HEK293 (cell line): ENCODE measurements around the gene SP2.

Experiments used
- MZF1 ChIP-seq: fragments of 450-650 bp; formaldehyde crosslinking; IDR thresholded peaks from 2 replicates; pipeline ENCODE4 v1.5.1; 2017; ENCODE audit warnings: missing biosample characterization, missing genetic modification characterization, borderline replicate concordance
- SETDB1 ChIP-seq: IDR thresholded peaks from one replicate; pipeline ENCODE4 v1.6.1; 2017; ENCODE audit warnings: mild to moderate bottlenecking, low read length, moderate library complexity, mixed read lengths; ENCODE audit not compliant: insufficient read length
- SP2 ChIP-seq: fragments of 450-650 bp; formaldehyde crosslinking; IDR thresholded peaks from 2 replicates; pipeline ENCODE4 v1.5.1; 2016; ENCODE audit warnings: missing biosample characterization, missing genetic modification characterization
- TCF7L2 ChIP-seq: IDR thresholded peaks from 2 replicates; pipeline ENCODE4 v1.6.1; 2011; ENCODE audit warnings: low read depth, mild to moderate bottlenecking, inconsistent platforms, low read length, moderate library complexity, borderline replicate concordance
- ZBTB8A ChIP-seq: fragments of 450-650 bp; formaldehyde crosslinking; IDR thresholded peaks from 2 replicates; pipeline ENCODE4 v1.5.1; 2016; ENCODE audit warnings: missing biosample characterization, missing genetic modification characterization
- ZFP37 ChIP-seq: fragments of 450-650 bp; formaldehyde crosslinking; IDR thresholded peaks from 2 replicates; pipeline ENCODE4 v1.5.1; 2016; ENCODE audit warnings: missing biosample characterization, missing genetic modification characterization
- ZNF174 ChIP-seq: fragments of 450-650 bp; formaldehyde crosslinking; IDR thresholded peaks from 2 replicates; pipeline ENCODE4 v1.5.0; 2017; ENCODE audit warnings: missing biosample characterization, mild to moderate bottlenecking, missing genetic modification characterization
- ZNF558 ChIP-seq: fragments of 450-650 bp; formaldehyde crosslinking; IDR thresholded peaks from 2 replicates; pipeline ENCODE4 v1.5.1; 2016; ENCODE audit warnings: missing biosample characterization, missing genetic modification characterization
- TF ChIP-seq, protein P1 (sequence below): fragments of 450-650 bp; formaldehyde crosslinking; IDR thresholded peaks from 2 replicates; pipeline ENCODE4 v1.5.1; 2016; ENCODE audit warnings: missing biosample characterization, missing genetic modification characterization
- TF ChIP-seq, protein P2 (sequence below): fragments of 450-650 bp; formaldehyde crosslinking; IDR thresholded peaks from 2 replicates; pipeline ENCODE4 v1.5.1; 2017; ENCODE audit warnings: missing biosample characterization, mild to moderate bottlenecking, missing genetic modification characterization, moderate library complexity

GRCh38 chr17:47899643-47900042, 3.6 kb downstream of the SP2 start:
- no peak for TF ChIP-seq ZFP37
- TF ChIP-seq, protein P1, sequence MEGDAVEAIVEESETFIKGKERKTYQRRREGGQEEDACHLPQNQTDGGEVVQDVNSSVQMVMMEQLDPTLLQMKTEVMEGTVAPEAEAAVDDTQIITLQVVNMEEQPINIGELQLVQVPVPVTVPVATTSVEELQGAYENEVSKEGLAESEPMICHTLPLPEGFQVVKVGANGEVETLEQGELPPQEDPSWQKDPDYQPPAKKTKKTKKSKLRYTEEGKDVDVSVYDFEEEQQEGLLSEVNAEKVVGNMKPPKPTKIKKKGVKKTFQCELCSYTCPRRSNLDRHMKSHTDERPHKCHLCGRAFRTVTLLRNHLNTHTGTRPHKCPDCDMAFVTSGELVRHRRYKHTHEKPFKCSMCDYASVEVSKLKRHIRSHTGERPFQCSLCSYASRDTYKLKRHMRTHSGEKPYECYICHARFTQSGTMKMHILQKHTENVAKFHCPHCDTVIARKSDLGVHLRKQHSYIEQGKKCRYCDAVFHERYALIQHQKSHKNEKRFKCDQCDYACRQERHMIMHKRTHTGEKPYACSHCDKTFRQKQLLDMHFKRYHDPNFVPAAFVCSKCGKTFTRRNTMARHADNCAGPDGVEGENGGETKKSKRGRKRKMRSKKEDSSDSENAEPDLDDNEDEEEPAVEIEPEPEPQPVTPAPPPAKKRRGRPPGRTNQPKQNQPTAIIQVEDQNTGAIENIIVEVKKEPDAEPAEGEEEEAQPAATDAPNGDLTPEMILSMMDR (tag by site-specific recombination): no peak
- TF ChIP-seq SETDB1: no peak
- TF ChIP-seq ZBTB8A (tag by site-specific recombination): no peak
- TF ChIP-seq ZNF174 (tag by site-specific recombination): no peak
- TF ChIP-seq MZF1: no peak
- TF ChIP-seq, protein P2, sequence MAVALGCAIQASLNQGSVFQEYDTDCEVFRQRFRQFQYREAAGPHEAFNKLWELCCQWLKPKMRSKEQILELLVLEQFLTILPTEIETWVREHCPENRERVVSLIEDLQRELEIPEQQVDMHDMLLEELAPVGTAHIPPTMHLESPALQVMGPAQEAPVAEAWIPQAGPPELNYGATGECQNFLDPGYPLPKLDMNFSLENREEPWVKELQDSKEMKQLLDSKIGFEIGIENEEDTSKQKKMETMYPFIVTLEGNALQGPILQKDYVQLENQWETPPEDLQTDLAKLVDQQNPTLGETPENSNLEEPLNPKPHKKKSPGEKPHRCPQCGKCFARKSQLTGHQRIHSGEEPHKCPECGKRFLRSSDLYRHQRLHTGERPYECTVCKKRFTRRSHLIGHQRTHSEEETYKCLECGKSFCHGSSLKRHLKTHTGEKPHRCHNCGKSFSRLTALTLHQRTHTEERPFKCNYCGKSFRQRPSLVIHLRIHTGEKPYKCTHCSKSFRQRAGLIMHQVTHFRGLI (tag by site-specific recombination): no peak
- no peak for TF ChIP-seq TCF7L2
- no peak for TF ChIP-seq ZNF558 (tag by site-specific recombination)
- no peak for TF ChIP-seq SP2 (tag by site-specific recombination)
